ENCODE data around the gene NVL.

The NVL gene

DNA sequence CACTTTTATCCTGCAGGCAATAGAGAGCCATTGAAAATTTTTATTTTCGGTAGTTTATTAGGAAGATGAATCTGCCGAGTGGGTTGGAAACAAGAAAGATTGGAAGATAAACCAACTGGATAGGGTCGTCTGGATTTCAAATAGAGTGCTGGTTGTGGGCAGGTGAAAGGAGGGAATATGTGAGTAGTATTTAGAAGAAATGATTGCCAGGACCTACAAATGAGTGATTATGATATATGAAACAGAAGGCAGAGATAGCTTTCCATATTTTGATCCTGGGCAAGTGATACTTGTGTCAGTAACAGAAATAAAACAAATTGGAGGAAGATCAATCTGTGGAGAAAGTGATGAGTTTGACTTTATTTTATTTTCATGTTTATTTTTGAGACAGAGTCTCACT lies 29.2 kb upstream of the NVL start:
- Histone ChIP-seq H3K9me3 (ENCODE audit: insufficient read depth, low read depth, low read length) (no peaks in the 10 kb centered on the region), H2AFZ (ENCODE audit: low read length) (no peak overlapping the region), H3K9ac (ENCODE audit: low read depth, low read length, poor library complexity, severe bottlenecking) (no peak overlapping the region), H3K4me3 (ENCODE audit: low read length, poor library complexity, severe bottlenecking) (peak overlapping the region; percentile 19), H3F3A (ENCODE audit: low read depth) (no peaks in the 10 kb centered on the region), H3K4me1 (ENCODE audit: insufficient read depth, low read length, poor library complexity, severe bottlenecking) (peaks cover 30% of the 10 kb centered on the region), H3K36me3 (ENCODE audit: insufficient read depth, low read length) (no peaks in the 10 kb centered on the region), H3K9me2 (replicated peaks; ENCODE audit: low read depth, low read length) (no peaks in the 10 kb centered on the region), H3K27me3 (ENCODE audit: insufficient read depth, low read length, poor library complexity, severe bottlenecking) (no peaks in the 10 kb centered on the region), H3K4me2 (ENCODE audit: low read depth, low read length, poor library complexity, severe bottlenecking) (peak overlapping the region; percentile 94), H4K20me1 (ENCODE audit: insufficient read depth, low read length, poor library complexity, severe bottlenecking) (peaks cover 26% of the 10 kb centered on the region), H3K79me2 (ENCODE audit: insufficient read depth, low read length) (peaks cover 68% of the 10 kb centered on the region)
- TF ChIP-seq EZH2phosphoT487 (IDR thresholded peaks at IDR 0.05; ENCODE audit: borderline replicate concordance), result no peak
- TF ChIP-seq, protein P1, sequence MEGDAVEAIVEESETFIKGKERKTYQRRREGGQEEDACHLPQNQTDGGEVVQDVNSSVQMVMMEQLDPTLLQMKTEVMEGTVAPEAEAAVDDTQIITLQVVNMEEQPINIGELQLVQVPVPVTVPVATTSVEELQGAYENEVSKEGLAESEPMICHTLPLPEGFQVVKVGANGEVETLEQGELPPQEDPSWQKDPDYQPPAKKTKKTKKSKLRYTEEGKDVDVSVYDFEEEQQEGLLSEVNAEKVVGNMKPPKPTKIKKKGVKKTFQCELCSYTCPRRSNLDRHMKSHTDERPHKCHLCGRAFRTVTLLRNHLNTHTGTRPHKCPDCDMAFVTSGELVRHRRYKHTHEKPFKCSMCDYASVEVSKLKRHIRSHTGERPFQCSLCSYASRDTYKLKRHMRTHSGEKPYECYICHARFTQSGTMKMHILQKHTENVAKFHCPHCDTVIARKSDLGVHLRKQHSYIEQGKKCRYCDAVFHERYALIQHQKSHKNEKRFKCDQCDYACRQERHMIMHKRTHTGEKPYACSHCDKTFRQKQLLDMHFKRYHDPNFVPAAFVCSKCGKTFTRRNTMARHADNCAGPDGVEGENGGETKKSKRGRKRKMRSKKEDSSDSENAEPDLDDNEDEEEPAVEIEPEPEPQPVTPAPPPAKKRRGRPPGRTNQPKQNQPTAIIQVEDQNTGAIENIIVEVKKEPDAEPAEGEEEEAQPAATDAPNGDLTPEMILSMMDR (conservative IDR thresholded peaks at IDR 0.05; ENCODE audit: low read length), result no peak

- TF ChIP-seq EZH2phosphoT487 (IDR thresholded peaks at IDR 0.05; ENCODE audit: borderline replicate concordance), result no peak
- TF ChIP-seq, protein P1 (conservative IDR thresholded peaks at IDR 0.05; ENCODE audit: low read length), result no peak
- peaks cover 59% of the 10 kb centered on the region for H3K79me2 ChIP-seq (ENCODE audit: insufficient read depth, low read length)
- peaks cover 25% of the 10 kb centered on the region for H3K4me1 ChIP-seq (ENCODE audit: insufficient read depth, low read length, poor library complexity, severe bottlenecking)
- no peaks in the 10 kb centered on the region for H3K36me3 ChIP-seq (ENCODE audit: insufficient read depth, low read length)
- no peaks in the 10 kb centered on the region for H3K27me3 ChIP-seq (ENCODE audit: insufficient read depth, low read length, poor library complexity, severe bottlenecking)
- H3F3A ChIP-seq (ENCODE audit: low read depth), result no peaks in the 10 kb centered on the region
- no peaks in the 10 kb centered on the region for H3K9me3 ChIP-seq (ENCODE audit: insufficient read depth, low read depth, low read length)
- H2AFZ ChIP-seq (ENCODE audit: low read length), result no peak overlapping the region
- no peaks in the 10 kb centered on the region for H3K9me2 ChIP-seq (replicated peaks; ENCODE audit: low read depth, low read length)
- H3K4me2 ChIP-seq (ENCODE audit: low read depth, low read length, poor library complexity, severe bottlenecking), result peak overlapping the region; percentile 94
- H3K4me3 ChIP-seq (ENCODE audit: low read length, poor library complexity, severe bottlenecking), result peak overlapping the region; percentile 85
- H4K20me1 ChIP-seq (ENCODE audit: insufficient read depth, low read length, poor library complexity, severe bottlenecking), result peaks cover 18% of the 10 kb centered on the region
- H3K9ac ChIP-seq (ENCODE audit: low read depth, low read length, poor library complexity, severe bottlenecking), result peak overlapping the region; percentile 72
Observed at GRCh38 chr1:224358237-224358636, 28.3 kb upstream of the NVL start.

DNA sequence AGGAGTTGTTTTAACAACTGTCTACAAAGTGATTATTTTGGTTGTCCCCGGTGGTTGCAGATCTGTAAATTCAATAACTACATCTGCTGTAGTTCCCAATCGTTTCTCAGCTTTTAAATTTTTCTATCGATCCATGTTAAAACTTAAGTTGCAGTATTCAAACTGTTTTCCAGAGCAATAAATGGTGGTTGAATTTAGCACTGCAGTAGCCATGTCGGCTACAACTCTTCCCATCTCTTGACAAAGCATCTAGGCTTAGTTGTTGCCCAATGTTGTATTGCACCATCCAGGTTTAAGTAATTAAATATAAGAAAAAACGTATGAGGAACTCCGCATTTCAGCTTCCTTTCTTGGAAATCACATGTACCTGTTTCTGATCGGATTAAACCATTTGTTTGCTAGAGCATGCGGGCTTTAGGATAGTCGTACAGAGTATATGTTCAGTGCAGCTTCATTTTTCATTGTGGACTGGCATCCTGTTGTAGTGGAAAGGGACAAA lies 27.7 kb upstream of the NVL start:
- H4K20me1 ChIP-seq (ENCODE audit: insufficient read depth, low read length, poor library complexity, severe bottlenecking), result peaks cover 18% of the 10 kb centered on the region
- peak overlapping the region; percentile 94 for H3K4me2 ChIP-seq (ENCODE audit: low read depth, low read length, poor library complexity, severe bottlenecking)
- H3F3A ChIP-seq (ENCODE audit: low read depth), result no peaks in the 10 kb centered on the region
- TF ChIP-seq, protein P1 (conservative IDR thresholded peaks at IDR 0.05; ENCODE audit: low read length), result no peak
- TF ChIP-seq EZH2phosphoT487 (IDR thresholded peaks at IDR 0.05; ENCODE audit: borderline replicate concordance), result no peak
- H3K36me3 ChIP-seq (ENCODE audit: insufficient read depth, low read length), result no peaks in the 10 kb centered on the region
- H3K4me1 ChIP-seq (ENCODE audit: insufficient read depth, low read length, poor library complexity, severe bottlenecking), result peaks cover 25% of the 10 kb centered on the region
- H3K9ac ChIP-seq (ENCODE audit: low read depth, low read length, poor library complexity, severe bottlenecking), result peak overlapping the region; percentile 72
- H3K9me3 ChIP-seq (ENCODE audit: insufficient read depth, low read depth, low read length), result no peaks in the 10 kb centered on the region
- H3K79me2 ChIP-seq (ENCODE audit: insufficient read depth, low read length), result peaks cover 54% of the 10 kb centered on the region
- no peak overlapping the region for H2AFZ ChIP-seq (ENCODE audit: low read length)
- no peaks in the 10 kb centered on the region for H3K9me2 ChIP-seq (replicated peaks; ENCODE audit: low read depth, low read length)
- no peaks in the 10 kb centered on the region for H3K27me3 ChIP-seq (ENCODE audit: insufficient read depth, low read length, poor library complexity, severe bottlenecking)
- peak overlapping the region; percentile 85 for H3K4me3 ChIP-seq (ENCODE audit: low read length, poor library complexity, severe bottlenecking)

All from Loucy (cell line).